GM18519 (cell line): ENCODE results near the gene PTBP1.

Experiments
- ATAC-seq: cut with Tn5 transposase; IDR thresholded peaks from one replicate; pipeline ENCODE4 v1.9.1; 2021; ENCODE audit warnings: mild to moderate bottlenecking, moderate library complexity; ENCODE audit not compliant: unreplicated experiment, low FRiP score

Gene PTBP1

DNA sequence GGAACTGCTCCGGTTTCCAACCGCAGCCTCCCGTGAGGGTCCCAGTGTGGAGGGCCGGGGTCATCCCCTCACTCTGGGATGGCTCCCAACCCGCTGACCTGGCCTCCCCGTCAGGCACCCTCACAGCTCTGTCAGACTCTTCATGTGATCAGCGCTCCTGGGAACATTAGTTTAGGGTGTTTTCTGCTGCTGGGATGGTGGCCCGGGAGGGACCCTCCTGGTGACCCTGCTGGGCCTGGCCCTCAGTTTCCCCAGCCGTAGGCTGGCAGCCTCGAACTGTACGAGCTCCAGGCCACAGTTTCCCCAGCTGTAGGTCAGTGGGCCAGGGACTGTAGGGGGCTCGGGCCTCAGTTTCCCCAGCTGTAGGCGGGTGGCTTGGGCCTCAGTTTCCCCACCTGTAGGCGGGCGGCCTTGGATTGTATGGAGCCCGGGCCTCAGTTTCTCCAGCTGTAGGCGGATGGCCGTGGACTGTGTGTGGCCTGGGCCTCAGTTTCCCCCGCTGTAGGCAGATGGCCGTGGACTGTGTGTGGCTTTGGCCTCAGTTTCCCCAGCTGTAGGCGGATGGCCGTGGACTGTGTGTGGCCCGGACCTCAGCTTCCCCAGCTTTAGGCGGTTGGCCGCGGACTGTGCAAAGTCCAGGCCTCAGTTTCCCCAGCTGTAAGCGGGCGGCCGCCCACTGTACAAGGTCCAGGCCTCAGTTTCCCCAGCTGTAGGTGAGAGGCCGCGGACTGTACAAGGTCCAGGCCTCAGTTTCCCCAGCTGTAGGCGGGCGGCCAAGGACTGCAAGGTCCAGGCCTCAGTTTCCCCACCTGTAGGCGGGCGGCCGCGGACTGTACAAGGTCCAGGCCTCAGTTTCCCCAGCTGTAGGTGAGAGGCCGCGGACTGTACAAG lies 1.3 kb upstream of the PTBP1 start:
- no peak for ATAC-seq

DNA sequence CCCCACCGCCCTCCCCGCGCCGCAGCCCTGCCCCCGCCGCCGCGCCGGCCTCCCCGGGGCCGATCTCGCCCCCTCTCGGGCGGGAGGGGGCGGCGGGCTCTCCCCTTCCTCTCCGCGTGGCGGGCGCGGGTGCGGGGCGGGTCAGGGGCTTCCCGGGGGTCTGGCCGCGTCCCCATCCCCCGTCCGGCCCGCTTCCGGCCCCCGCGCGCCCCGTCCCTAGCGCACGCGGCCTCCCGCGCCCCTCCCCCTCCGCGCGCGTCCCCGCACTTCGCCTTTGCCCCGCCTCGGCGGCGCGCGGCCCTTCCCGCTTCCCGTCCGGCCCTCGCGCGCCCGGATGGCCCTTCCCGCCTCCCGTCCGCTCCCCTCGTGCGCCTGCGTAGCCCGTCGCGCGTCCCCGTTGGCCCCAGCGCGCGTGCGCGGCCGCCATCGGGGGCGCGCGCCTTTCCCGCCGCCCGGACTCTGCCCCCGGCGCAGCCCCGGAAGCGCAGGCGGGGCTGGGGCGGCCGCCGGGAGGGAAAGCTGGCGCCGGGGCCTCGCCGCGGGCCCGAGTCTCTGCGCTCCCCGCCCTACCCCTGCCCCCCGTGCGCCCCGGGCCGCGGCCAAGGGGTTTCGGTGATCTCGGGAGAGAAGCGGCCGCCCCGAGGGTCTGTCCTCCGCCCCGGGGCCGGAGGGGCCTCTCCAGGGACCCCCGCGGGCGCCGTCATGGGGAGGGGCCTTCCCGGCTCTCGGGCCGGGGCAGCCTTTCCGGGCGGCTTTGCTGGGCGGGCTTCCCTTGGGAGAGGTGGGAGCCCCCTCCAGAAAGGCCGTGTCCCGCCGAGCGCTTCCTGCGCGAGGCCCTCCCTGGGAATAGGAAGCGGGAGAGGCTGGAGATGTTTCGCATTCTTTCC lies 519 bp downstream of the PTBP1 start:
- ATAC-seq, result peak; percentile 25

DNA sequence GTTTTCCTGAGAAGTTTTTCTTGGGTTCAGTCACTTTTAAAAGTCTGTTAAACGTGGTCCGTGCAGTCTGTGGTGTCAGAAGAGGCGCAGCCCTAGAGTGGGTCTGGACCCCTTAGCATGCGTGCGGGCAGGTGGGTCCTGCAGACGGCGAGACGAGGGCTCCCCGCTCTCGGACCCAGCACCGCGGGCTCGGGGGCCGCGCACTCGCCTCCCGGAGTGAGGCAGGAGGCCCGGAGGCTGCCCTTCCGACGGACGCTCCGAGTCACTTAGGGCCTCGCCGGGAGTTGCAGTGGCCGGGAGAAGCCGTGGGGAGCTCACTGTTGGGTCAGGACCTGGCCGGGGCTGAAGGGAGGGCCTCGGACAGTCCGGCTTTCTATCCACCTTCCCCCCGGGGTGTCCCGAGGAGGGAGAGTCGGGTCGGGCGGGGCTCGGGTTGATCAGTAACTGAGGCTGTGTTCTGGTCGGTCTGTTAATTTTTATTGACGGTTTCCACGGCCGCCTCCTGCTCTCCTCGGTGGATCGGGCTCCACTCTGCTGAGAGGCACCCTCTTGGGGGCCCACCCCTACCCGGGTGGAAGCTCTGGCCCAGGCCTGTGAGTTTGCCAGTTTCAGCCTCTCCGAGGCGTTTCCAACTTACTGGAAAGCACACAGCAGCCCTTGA lies 1.3 kb downstream of the PTBP1 start:
- no peak for ATAC-seq

DNA sequence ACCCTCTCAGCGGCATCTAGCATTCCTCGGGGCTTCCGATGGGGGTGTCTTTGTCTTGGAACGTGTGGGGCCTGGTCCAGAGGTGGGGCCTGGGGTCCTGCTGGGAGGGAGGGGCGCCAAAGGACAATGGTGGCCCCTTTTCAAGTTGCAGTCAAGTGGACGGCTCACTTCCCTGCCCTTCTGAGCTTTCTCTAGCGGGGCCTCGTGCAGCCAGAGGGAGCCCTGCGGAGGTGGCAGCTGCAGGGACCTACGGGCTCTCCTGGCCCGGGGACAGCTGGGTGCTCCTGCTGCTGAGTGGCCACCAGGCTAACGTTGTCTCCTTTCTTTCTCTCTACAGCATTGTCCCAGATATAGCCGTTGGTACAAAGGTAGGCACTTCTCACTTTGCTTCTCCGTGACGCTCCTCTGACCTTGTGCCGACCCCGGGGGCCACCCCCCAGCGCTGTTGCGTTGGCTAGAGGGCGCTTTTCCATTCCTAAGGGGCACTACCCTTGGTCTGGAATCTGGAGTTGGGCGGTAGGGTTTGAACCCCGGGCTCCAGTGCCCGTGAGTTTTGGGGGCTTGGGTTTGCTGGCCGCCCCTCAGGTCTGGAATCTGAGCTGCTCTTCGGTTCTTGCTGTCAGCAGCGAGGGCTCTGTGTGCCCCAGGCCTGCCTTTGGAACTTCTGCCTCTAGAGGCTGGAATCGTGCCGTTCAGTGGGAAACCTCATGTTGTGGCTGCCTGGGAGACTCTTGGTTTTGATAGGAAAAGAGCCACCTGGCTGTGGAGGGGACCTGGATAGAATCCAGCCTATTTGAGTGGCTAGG lies 2.0 kb downstream of the PTBP1 start:
- ATAC-seq, result no peak

DNA sequence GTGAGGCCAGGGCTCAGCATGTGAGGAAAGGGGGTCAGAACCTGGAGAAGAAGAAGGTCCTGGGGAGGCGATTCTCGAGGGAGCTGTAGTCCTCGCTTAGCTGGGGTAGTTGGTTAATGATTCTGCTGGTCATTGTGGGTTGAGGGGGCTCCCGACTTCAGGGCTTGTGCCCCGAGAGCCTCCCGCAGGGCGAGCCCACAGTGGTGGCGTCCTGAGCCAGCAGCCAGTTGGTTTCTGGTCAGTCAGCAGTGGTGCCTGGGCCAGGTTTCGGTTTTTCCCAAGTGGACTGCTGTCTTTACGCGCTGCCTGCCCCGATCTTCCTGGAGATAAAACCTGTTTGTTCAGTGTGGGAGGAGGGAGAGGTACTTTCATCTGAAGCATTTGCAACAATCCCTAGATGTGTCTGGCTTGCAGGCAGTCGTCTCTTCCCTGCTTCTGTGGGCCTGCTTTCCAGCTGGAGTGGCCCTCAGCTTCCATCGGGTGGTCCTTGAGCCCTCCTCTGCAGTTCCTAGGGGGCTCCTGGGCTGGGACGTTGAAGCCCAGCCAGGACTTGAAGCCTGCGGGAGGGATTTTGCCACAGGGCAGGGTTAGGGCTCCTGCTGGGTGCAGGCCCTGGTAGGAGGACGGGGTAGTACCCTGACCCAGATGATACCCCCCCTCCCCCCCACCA lies 3.2 kb downstream of the PTBP1 start:
- ATAC-seq, result no peak

DNA sequence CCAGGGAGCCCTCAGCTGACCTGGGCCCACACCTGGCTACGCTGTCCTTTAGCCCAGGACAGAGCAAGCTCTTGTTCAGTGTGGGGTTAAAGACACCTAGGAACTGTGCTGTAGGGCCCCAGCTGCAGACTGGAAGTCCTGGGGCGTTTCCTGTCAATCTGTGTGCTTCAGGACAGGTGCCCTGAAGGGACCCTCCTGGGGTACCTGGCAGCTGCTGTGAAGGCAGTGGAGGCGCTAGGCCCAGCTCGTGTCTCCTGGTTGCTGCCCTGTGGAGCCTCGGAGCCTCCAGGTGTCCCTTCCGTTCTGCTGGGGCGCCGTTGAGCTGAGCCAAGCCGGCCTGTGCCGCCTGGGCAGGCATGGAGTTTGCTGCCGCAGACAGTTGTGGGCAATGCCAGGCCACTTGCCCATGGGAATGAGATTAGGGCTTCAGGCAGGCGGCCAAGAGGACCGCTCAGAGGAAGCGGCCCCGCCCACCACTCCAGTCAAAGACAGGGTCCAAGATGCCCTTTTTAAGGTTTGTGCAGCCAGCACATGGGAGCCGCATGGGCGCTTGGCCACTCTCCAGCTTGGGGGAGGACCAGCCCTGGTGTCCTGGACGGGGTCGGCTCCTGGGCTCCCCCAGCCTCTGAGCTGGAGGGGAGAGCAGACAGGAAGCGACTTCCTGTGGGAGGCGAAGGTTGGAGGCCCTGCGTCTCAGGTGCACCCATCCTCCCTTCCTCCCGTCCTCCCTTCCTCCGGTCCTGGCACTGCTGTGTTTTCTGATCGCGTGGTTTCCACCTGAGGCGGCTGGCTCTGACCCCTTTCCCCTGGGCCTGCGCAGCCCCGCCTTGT lies 4.0 kb downstream of the PTBP1 start:
- no peak for ATAC-seq

DNA sequence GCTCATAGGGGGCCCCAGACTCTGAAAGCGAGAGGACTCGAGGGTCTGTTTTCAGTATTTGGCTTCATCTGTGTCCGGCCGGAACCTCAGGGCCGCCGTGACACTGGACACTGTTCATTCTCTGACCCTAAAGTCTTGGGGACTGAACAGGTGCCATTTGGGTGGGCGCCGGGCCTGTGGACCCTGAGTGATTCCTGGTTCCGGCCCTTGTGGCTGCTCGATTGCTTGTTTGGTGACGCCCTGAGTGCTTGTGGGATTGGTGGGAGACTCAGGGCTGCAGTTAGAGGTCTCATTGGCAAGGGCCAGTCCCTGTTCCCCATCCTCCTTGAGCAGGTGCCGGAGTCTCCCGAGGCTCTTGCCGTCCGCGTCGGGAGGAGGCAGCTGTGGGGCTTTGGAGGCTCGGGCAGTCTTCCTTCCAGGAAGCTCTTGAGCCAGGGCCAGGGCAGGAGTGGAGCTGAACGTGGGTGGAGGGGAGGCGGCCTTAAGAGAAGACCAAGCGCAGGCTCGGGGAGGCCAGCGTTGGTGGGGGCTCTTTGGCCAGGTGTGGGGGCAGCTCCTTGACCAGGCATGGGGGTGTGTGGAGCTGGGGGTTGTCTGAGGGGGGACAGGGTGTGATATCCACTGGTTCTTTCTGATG lies 4.7 kb downstream of the PTBP1 start:
- no peak for ATAC-seq

DNA sequence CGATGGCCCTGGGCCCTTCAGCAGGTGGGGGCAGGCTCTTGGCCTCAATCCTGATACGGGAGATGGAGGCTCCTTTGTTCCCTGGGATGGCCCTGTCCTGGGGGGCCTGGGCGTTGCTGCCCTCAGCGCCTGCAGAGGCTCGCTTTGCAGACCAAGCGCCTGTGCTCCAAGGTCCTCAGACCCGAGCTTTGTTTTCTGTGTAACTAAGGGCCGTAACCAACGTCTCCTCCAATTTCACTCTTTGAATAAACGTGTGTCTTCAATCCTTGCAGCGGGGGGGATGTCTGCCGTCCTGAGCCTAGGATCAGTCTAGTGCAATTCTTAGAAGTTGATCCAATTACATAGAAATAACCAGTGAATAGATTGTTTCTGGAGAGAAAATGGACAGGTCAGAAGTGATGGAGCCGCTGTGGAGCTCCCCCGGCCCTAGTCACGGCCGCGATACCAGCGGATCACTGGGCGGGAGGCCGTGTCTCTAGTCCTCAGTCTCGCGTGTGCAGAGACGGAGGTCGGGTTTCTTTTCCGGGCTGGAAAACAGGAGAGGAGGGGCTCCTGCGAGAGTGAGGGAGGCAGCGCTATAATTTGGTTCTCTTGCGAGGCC lies 5.3 kb downstream of the PTBP1 start:
- no peak for ATAC-seq

DNA sequence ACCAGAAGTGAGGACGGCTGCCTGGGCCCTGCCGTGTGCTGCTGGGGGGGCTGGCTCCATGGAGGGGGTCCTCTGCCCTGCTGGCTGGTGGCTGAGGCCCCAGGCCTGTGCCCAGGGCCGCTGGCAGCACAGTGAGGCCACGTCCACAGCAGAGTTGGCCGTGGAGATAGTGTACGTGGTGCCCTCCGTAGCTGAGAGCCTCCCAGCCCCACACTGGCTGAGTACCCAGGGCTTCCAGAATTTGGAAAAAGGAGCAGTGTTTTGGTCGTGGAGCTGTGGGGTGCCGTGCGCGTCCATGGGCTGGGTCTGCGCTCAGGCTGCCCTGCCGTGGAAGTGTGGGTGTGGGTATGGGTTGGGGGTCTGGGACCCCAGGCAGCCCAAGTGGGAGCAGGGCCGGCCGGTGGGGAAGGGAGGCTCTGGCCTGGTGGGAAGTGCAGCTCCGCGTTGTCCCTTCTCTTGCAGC lies 5.9 kb downstream of the PTBP1 start:
- ATAC-seq, result no peak

DNA sequence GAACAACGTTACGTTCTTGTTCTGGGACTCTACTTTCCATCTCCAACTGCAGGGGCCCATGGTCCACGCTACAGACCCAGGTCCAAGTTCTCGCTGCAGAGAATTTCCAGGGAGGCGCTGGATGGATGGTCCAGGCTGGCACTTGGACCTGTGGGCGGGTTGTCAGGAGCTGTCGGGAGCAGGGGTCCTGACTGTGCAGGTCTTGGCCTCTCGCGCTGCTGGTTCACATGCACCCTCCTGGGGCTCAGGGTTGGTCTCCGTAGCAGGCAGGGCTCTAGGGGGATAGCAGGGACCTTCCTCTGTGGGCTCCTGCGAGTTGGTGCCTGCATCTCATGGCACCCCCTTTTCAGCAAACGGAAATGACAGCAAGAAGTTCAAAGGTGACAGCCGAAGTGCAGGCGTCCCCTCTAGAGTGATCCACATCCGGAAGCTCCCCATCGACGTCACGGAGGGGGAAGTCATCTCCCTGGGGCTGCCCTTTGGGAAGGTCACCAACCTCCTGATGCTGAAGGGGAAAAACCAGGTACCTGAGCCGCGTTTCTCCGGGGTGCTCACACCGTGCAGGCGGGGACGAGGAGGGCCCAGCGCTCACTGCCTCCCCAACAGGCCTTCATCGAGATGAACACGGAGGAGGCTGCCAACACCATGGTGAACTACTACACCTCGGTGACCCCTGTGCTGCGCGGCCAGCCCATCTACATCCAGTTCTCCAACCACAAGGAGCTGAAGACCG lies 6.6 kb downstream of the PTBP1 start:
- no peak for ATAC-seq

DNA sequence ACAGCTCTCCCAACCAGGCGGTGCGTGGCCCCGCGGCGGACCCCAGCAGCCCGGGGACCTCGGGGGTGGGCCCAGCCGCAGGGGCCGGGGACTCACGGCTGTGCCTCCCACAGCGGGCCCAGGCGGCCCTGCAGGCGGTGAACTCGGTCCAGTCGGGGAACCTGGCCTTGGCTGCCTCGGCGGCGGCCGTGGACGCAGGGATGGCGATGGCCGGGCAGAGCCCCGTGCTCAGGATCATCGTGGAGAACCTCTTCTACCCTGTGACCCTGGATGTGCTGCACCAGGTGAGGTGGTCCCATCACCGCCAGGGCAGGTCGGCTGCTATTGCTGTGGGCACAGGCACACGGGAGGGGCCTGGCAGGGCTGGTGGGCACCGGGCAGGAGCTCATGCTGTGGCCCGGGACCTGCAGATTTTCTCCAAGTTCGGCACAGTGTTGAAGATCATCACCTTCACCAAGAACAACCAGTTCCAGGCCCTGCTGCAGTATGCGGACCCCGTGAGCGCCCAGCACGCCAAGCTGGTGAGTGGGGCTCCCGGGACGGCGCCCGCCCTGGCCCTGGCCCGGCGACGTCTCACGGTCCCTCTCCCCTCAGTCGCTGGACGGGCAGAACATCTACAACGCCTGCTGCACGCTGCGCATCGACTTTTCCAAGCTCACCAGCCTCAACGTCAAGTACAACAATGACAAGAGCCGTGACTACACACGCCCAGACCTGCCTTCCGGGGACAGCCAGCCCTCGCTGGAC lies 7.3 kb downstream of the PTBP1 start:
- ATAC-seq, result no peak

DNA sequence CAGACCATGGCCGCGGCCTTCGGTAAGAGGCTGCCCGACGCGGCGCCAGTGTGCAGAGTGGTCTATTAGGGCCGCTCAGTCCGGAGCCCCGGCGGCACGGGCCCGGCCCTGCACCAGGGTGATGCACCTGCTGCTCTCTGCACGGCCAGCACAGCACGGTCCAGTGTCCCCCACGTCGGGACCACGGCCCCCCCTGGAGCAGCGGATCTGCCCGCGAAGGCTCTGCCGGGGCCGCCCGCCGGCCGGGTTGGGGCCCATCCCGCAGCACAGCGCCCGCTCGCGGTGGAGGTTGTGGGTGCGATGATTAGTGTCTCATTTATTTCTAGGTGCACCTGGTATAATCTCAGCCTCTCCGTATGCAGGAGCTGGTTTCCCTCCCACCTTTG lies 7.9 kb downstream of the PTBP1 start:
- no peak for ATAC-seq

DNA sequence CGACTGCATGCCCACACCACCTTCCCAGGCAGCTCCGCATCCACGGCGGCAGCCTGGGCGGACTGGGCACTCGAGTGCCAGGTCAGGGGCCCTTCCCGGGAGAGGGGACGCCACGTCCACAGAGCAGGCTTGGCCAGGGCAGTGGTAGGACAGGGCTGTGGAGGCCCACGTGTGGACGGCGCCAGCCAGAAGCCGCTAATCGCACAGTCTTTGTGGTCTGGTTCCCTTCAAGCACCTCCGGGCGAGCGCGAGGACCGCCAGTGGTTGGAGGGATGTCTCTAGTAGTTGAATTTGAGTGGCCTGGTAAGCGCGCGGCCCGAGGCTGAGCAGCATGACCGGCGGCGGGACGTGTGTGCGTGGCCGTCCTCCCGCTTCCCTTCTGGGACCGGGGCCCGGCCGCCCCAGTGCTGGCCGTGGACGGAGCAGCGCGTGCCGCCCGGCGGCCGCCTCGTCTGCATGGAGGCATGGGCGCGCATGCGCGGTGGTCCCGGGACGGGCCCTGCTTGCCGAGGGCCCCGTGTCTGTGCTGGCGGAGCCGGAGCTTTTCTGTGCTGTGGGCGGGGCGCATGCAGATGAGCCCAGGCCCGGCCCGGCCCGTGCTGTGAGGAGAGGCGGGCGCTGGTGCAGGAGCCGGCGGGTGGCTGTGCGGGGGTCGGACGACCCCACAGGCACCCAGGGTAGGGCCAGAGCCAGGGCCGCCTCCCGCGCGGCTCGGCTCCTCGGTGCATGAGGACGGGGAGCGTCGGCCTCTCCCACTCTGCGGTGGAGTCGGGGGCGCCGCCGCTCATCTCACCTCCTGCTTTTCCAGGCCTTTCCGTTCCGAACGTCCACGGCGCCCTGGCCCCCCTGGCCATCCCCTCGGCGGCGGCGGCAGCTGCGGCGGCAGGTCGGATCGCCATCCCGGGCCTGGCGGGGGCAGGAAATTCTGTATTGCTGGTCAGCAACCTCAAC lies 8.6 kb downstream of the PTBP1 start:
- ATAC-seq, result no peak

DNA sequence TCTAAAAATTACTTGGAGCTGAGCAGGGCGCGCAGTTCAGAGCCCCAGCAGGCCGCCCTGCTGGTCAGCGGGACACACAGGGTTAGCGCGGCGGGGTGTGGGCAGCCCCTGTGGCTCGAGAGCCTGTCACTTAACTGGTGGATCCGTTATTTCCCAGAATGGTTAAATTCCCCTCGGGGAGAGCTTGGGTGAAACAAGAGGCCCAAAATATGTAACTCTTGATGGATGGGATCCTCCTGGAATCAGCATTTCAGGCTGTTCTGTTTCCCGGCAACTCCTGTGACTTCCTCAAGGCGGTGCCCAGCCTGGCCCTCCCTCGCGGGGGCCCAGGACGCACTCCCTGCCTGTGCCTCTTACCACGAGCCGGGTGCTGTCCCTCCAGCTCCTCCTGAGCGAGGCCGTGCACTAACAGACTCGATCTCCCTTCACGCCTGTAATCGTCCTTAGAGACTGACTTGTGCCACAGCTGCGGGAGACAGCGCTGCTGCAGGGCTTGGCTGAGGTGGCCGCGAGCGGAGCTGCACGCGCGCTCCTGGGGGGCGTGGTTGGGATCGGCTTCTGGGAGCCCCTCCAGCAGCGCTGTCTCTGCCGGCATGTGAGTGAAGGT lies 9.7 kb downstream of the PTBP1 start:
- ATAC-seq, result no peak
